Sigmoid colon (tissue), 7 donors: ENCODE data around the gene FRS3. TPM values are rescaled to one million over a fixed set of nuclear protein-coding genes. Genes with fewer than 3 reads are reported as not detected.

Experiments
- DNase-seq: peaks from one replicate; pipeline ENCODE4 v3.0.0-alpha.2; 2019
- H3K27ac ChIP-seq, 4 donors: fragments of 200-600 bp; sonication (generic); one replicate each; pipeline ENCODE4 v1.5.1; 2016 to 2019; ENCODE audit warnings: mild to moderate bottlenecking in 1 of 4
- H3K27me3 ChIP-seq, 3 donors: fragments of 200-600 bp; sonication (generic); one replicate each; pipeline ENCODE4 v1.5.1; 2019; ENCODE audit warnings: mild to moderate bottlenecking in 1 of 3
- H3K36me3 ChIP-seq, 4 donors: fragments of 200-600 bp; sonication (generic); one replicate each; pipeline ENCODE4 v1.5.1; 2016 to 2019
- H3K4me1 ChIP-seq, 4 donors: fragments of 200-600 bp; sonication (generic); one replicate each; pipeline ENCODE4 v1.5.1; 2017 to 2019
- H3K4me3 ChIP-seq, 4 donors: fragments of 200-600 bp; sonication (generic); one replicate each; pipeline ENCODE4 v1.5.1; 2017 to 2019; ENCODE audit warnings: mild to moderate bottlenecking in 2 of 4, moderate library complexity in 1 of 4
- H3K9me3 ChIP-seq, 4 donors: fragments of 200-600 bp in 3 of 4; sonication (generic) in 3 of 4; one replicate each; pipeline versions ENCODE4 v1.5.1 to v1.6.1; 2013 to 2019
- CTCF ChIP-seq, 4 experiments: fragments of 450-650 bp in 3 of 4; fragments of 200-600 bp in 1 of 4; IDR thresholded peaks; one replicate each; pipeline ENCODE4 v1.5.1; 2016 to 2019; ENCODE audit warnings: antibody characterized with exemption in 4 of 4, mild to moderate bottlenecking in 3 of 4, moderate library complexity in 2 of 4
- EP300 ChIP-seq, 4 donors: sonication (generic); formaldehyde crosslinking; IDR thresholded peaks; one replicate each; pipeline ENCODE4 v1.6.1; 2017; ENCODE audit warnings: antibody characterized with exemption in 4 of 4
- POLR2A ChIP-seq, 2 donors: fragments of 450-650 bp; IDR thresholded peaks; one replicate each; pipeline ENCODE4 v1.6.1; 2016; ENCODE audit warnings: antibody characterized with exemption in 2 of 2, mild to moderate bottlenecking in 2 of 2, moderate library complexity in 2 of 2
- POLR2AphosphoS5 ChIP-seq, 4 donors: sonication (generic); formaldehyde crosslinking; IDR thresholded peaks; one replicate each; pipeline ENCODE4 v1.6.1; 2017; ENCODE audit warnings: antibody characterized with exemption in 4 of 4
- WGBS, 2 donors: extraction: QIAGEN DNeasy Blood & Tissue Kit; methylation state at CpG; one replicate each; pipeline ENCODE4 v1.1.7; 2013; 5-methylcytosine and 5-hydroxymethylcytosine counted together
- intact Hi-C: fragments of 100-400 bp; cut with DNase I; formaldehyde crosslinking; loops from one replicate; pipeline ENCODE4 v1.15.1; 2023
- polyA plus RNA-seq, 3 donors: library from polyadenylated mRNA; stranded (reverse); fragments of 200-250 nt; gene quantifications; one replicate each; pipeline ENCODE4 v1.2.3, GENCODE V29; 2013
- total RNA-seq, 4 donors: library from RNA; depleted of rRNA; stranded (reverse); fragments of >200 nt; gene quantifications; one replicate each; pipeline ENCODE4 v1.1.0, GENCODE V29; 2016
- donor health status: healthy with polysubstance abuse.
- donor health status: Bipolar disorder and iron deficiency.
- donor health status: healthy.

Gene FRS3
- total and polyA plus RNA-seq, 7 donors = 1.6 to 4.9 (median 4.6) TPM

GRCh38 chr6:41741625-41742490, 37.8 kb downstream of the FRS3 start:
- no peaks in the 10 kb centered on the region for H3K4me1 ChIP-seq
- no peak for DNase-seq
- no peak overlapping the region for H3K27ac ChIP-seq
- TF ChIP-seq CTCF (IDR thresholded peaks at IDR 0.05) (no peak), EP300 (IDR thresholded peaks at IDR 0.05) (no peak), POLR2A (IDR thresholded peaks at IDR 0.05) (no peak), POLR2AphosphoS5 (IDR thresholded peaks at IDR 0.05) (no peak)
- intact Hi-C loops = no loop called here
- no peaks in the 10 kb centered on the region for H3K9me3 ChIP-seq
- H3K36me3 ChIP-seq = no peaks in the 10 kb centered on the region
- WGBS, 2 donors = 57 to 81% methylated on average over 20 of the region's 20 CpGs
- H3K27me3 ChIP-seq = no peaks in the 10 kb centered on the region
- no peak overlapping the region for H3K4me3 ChIP-seq

GRCh38 chr6:41740366-41741162, 39.1 kb downstream of the FRS3 start:
- H3K4me3 ChIP-seq = no peak overlapping the region

GRCh38 chr6:41739041-41739440, 40.7 kb downstream of the FRS3 start:
- no peak overlapping the region for H3K27ac ChIP-seq
- TF ChIP-seq CTCF (IDR thresholded peaks at IDR 0.05) = no peak
- TF ChIP-seq POLR2AphosphoS5 (IDR thresholded peaks at IDR 0.05) = no peak
- no peak for TF ChIP-seq EP300 (IDR thresholded peaks at IDR 0.05)
- TF ChIP-seq POLR2A (IDR thresholded peaks at IDR 0.05) = no peak
- no peak overlapping the region for H3K4me3 ChIP-seq
- H3K9me3 ChIP-seq = no peaks in the 10 kb centered on the region
- intact Hi-C loops = no loop called here
- no peak for DNase-seq
- no peaks in the 10 kb centered on the region for H3K36me3 ChIP-seq
- H3K4me1 ChIP-seq = peaks cover 0 to 7% (median 6%) of the 10 kb centered on the region in 4 donors
- H3K27me3 ChIP-seq = no peaks in the 10 kb centered on the region
- WGBS, 2 donors = 88 to 94% methylated on average over 4 of the region's 4 CpGs

More at GRCh38 chr6:41740366-41741162, 39.1 kb downstream of the FRS3 start:
- intact Hi-C loops = no loop called here
- Histone ChIP-seq H3K27me3 (no peaks in the 10 kb centered on the region), H3K36me3 (no peaks in the 10 kb centered on the region), H3K27ac (no peak overlapping the region), H3K4me1 (peaks cover 0 to 7% (median 6%) of the 10 kb centered on the region in 4 donors), H3K9me3 (no peaks in the 10 kb centered on the region)
- TF ChIP-seq POLR2AphosphoS5 (IDR thresholded peaks at IDR 0.05) = no peak
- no peak for TF ChIP-seq EP300 (IDR thresholded peaks at IDR 0.05)
- no peak for TF ChIP-seq CTCF (IDR thresholded peaks at IDR 0.05)
- no peak for TF ChIP-seq POLR2A (IDR thresholded peaks at IDR 0.05)
- no peak for DNase-seq
- 75 to 78% methylated on average over 13 of the region's 13 CpGs for WGBS, 2 donors

- DNase-seq = no peak
- TF ChIP-seq POLR2A (IDR thresholded peaks at IDR 0.05) (no peak), EP300 (IDR thresholded peaks at IDR 0.05) (no peak), POLR2AphosphoS5 (IDR thresholded peaks at IDR 0.05) (no peak), CTCF (IDR thresholded peaks at IDR 0.05) (no peak)
- peaks cover 0 to 21% (median 19%) of the 10 kb centered on the region in 4 donors for H3K4me1 ChIP-seq
- H3K27ac ChIP-seq = no peak overlapping the region
- intact Hi-C loops = no loop called here
- no peaks in the 10 kb centered on the region for H3K36me3 ChIP-seq
- H3K9me3 ChIP-seq = no peaks in the 10 kb centered on the region
- no peak overlapping the region for H3K4me3 ChIP-seq
- 92 to 94% methylated on average over 6 of the region's 6 CpGs for whole genome bisulfite sequencing, 2 donors
- H3K27me3 ChIP-seq = no peaks in the 10 kb centered on the region
Observed at GRCh38 chr6:41737591-41738130, 42.0 kb downstream of the FRS3 start.
